Psoas muscle (tissue), 8 donors: ENCODE measurements around the gene ST6GALNAC5. TPM values are rescaled to one million over a fixed set of nuclear protein-coding genes. Genes with fewer than 3 reads are reported as not detected.

Experiments used
- ATAC-seq, 4 donors: fragments of 200-7000 bp; cut with Tn5 transposase; one replicate each; pipeline ENCODE4 v1.9.1; 2020; ENCODE audit warnings: moderate library complexity in 3 of 4, mild to moderate bottlenecking in 2 of 4
- DNase-seq, 2 donors: peaks; one replicate each; pipeline ENCODE4 v3.0.0-alpha.2; 2020
- H3K27ac ChIP-seq: fragments of 200-600 bp; one replicate; pipeline ENCODE4 v1.8.0; 2022
- H3K27me3 ChIP-seq, 3 donors: fragments of 200-600 bp in 1 of 3; one replicate each; pipeline versions ENCODE4 v1.6.1 to v1.8.0; 2013 to 2022; ENCODE audit warnings: low read length in 2 of 3, mild to moderate bottlenecking in 2 of 3, moderate library complexity in 1 of 3; ENCODE audit not compliant: insufficient read depth in 3 of 3
- H3K36me3 ChIP-seq, 2 donors: fragments of 200-600 bp in 1 of 2; one replicate each; pipeline versions ENCODE4 v1.6.1 to v1.8.0; 2013 to 2022; ENCODE audit warnings: low read depth in 1 of 2, mild to moderate bottlenecking in 1 of 2, moderate library complexity in 1 of 2; ENCODE audit not compliant: insufficient read depth in 1 of 2
- H3K4me1 ChIP-seq: fragments of 200-600 bp; one replicate; pipeline ENCODE4 v1.8.0; 2022
- H3K4me3 ChIP-seq: fragments of 200-600 bp; one replicate; pipeline ENCODE4 v1.8.0; 2022; ENCODE audit warnings: mild to moderate bottlenecking
- H3K9me3 ChIP-seq: fragments of 200-600 bp; one replicate; pipeline ENCODE4 v1.8.0; 2022
- CTCF ChIP-seq: fragments of 200-600 bp; IDR thresholded peaks from one replicate; pipeline ENCODE4 v1.8.0; 2022; ENCODE audit warnings: antibody characterized with exemption
- WGBS, 3 donors: extraction: QIAGEN DNeasy Blood & Tissue Kit; methylation state at CpG; one replicate each; pipeline versions ENCODE4 v1.1.6 to v1.1.7; 2013; 5-methylcytosine and 5-hydroxymethylcytosine counted together
- intact Hi-C, 2 donors: fragments of 100-400 bp; cut with DNase I; formaldehyde crosslinking; loops; one replicate each; pipeline versions ENCODE4 v1.11.0 to v1.14.2; 2022
- polyA plus RNA-seq, 3 donors: library from polyadenylated mRNA; stranded (reverse); fragments of 200-250 nt; gene quantifications; one replicate each; pipeline ENCODE4 v1.2.3, GENCODE V29; 2013
- total RNA-seq, 4 donors: library from RNA; stranded (reverse); fragmentation: NEBNext Ultra II Directional in 2 of 4; extraction: Animal tissue kit (Norgen Biotek cat#: 25700) in 2 of 4; gene quantifications; one replicate each; pipeline versions ENCODE4 v1.2.1 to v1.2.4, GENCODE V29; 2021 to 2023
- donor health status: healthy with polysubstance abuse.
- donor health status: DM: no; HTN: no; CAD: no; lungs with moderate emphysema.
- donor health status: Bipolar disorder and iron deficiency.
- donor health status: healthy.
- donor health status: DM: yes; HTN: yes; CAD: no.
- donor health status: DM: no; HTN: no; CAD: no.
- donor health status: DM: no; HTN: no; CAD: no.
- donor health status: DM: yes; HTN: yes; CAD: no.

ST6GALNAC5 gene
- total and polyA plus RNA-seq, 7 donors, result 0.05 to 0.66 (median 0.07) TPM; not detected in 2

GRCh38 chr1:76868154-76868882 is 1.0 kb downstream of the ST6GALNAC5 start:
- Histone ChIP-seq H3K4me3 (peak overlapping the region; percentile 54), H3K9me3 (no peaks in the 10 kb centered on the region), H3K36me3 (no peaks in the 10 kb centered on the region), H3K27ac (no peak overlapping the region), H3K27me3 (peaks cover 0 to 65% (median 12%) of the 10 kb centered on the region in 3 donors), H3K4me1 (peaks cover 9% of the 10 kb centered on the region)
- ATAC-seq (peak in 3 of 4 donors; percentile 27 to 46 (median 38)), DNase-seq (peak; percentile 20 to 54)
- TF ChIP-seq CTCF, result no peak
- intact Hi-C loops, result no loop called here
- 1 to 2% (median 2%) methylated on average over 55 to 65 of the region's 65 CpGs for WGBS, 3 donors

GRCh38 chr1:76868916-76869315 is 1.6 kb downstream of the ST6GALNAC5 start:
- peaks cover 0 to 65% (median 12%) of the 10 kb centered on the region in 3 donors for H3K27me3 ChIP-seq
- DNase-seq, result no peak
- ATAC-seq, result no peak
- H3K36me3 ChIP-seq, result no peaks in the 10 kb centered on the region
- intact Hi-C loops, result no loop called here
- no peaks in the 10 kb centered on the region for H3K9me3 ChIP-seq
- no peak for TF ChIP-seq CTCF
- H3K4me1 ChIP-seq, result peaks cover 9% of the 10 kb centered on the region
- H3K27ac ChIP-seq, result no peak overlapping the region
- WGBS, 3 donors, result 11 to 14% (median 13%) methylated on average over 19 of the region's 19 CpGs
- no peak overlapping the region for H3K4me3 ChIP-seq

- ATAC-seq, result no peak
- no peak overlapping the region for H3K27ac ChIP-seq
- DNase-seq, result no peak
- H3K27me3 ChIP-seq, result peaks cover 0 to 58% (median 12%) of the 10 kb centered on the region in 3 donors
- intact Hi-C loops, result no loop called here
- peaks cover 9% of the 10 kb centered on the region for H3K4me1 ChIP-seq
- H3K4me3 ChIP-seq, result no peak overlapping the region
- H3K36me3 ChIP-seq, result no peaks in the 10 kb centered on the region
- TF ChIP-seq CTCF, result no peak
- 75 to 80% (median 78%) methylated on average over 2 of the region's 2 CpGs for WGBS, 3 donors
- H3K9me3 ChIP-seq, result no peaks in the 10 kb centered on the region
Observed at GRCh38 chr1:76870037-76870436, 2.8 kb downstream of the ST6GALNAC5 start.

GRCh38 chr1:76871355-76871974 is 4.2 kb downstream of the ST6GALNAC5 start:
- no peak for ATAC-seq
- H3K27me3 ChIP-seq, result peaks cover 0 to 44% (median 12%) of the 10 kb centered on the region in 3 donors

More at GRCh38 chr1:76871355-76871974, 4.2 kb downstream of the ST6GALNAC5 start:
- no peak for TF ChIP-seq CTCF
- H3K9me3 ChIP-seq, result no peaks in the 10 kb centered on the region
- intact Hi-C loops, result no loop called here
- H3K27ac ChIP-seq, result no peak overlapping the region
- no peak for DNase-seq
- peaks cover 9% of the 10 kb centered on the region for H3K4me1 ChIP-seq
- H3K36me3 ChIP-seq, result no peaks in the 10 kb centered on the region
- no peak overlapping the region for H3K4me3 ChIP-seq
- WGBS, 3 donors, result 65 to 68% (median 67%) methylated on average over 3 of the region's 3 CpGs
